NB4 (cell line): ENCODE results near the gene EHD2.

Experiments used
- MYC ChIP-seq: IDR thresholded peaks from 2 replicates; pipeline ENCODE4 v1.6.1; 2011; ENCODE audit warnings: low read depth, low read length
- TF ChIP-seq, protein P1 (sequence below): IDR thresholded peaks from one replicate; pipeline ENCODE4 v1.5.1; 2012; ENCODE audit warnings: low read depth, low read length

- TF ChIP-seq, protein P1, sequence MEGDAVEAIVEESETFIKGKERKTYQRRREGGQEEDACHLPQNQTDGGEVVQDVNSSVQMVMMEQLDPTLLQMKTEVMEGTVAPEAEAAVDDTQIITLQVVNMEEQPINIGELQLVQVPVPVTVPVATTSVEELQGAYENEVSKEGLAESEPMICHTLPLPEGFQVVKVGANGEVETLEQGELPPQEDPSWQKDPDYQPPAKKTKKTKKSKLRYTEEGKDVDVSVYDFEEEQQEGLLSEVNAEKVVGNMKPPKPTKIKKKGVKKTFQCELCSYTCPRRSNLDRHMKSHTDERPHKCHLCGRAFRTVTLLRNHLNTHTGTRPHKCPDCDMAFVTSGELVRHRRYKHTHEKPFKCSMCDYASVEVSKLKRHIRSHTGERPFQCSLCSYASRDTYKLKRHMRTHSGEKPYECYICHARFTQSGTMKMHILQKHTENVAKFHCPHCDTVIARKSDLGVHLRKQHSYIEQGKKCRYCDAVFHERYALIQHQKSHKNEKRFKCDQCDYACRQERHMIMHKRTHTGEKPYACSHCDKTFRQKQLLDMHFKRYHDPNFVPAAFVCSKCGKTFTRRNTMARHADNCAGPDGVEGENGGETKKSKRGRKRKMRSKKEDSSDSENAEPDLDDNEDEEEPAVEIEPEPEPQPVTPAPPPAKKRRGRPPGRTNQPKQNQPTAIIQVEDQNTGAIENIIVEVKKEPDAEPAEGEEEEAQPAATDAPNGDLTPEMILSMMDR, result no peak
- TF ChIP-seq MYC, result no peak
These were observed 17.7 kb downstream of the EHD2 start for GRCh38 chr19:47730910-47731309.
